ENCODE results near the gene WDPCP. TPM values are rescaled to one million over a fixed set of nuclear protein-coding genes. Genes with fewer than 3 reads are reported as not detected.

The WDPCP gene
- polyA plus RNA-seq, 1 donor from 2014 or later: 8.9 TPM

GRCh38 chr2:63118821-63119220 is 469.5 kb downstream of the WDPCP start:
- H3K79me2 ChIP-seq (replicated peaks; ENCODE audit: insufficient read depth, low read length): no peaks in the 10 kb centered on the region
- no peaks in the 10 kb centered on the region for H3K9me2 ChIP-seq (ENCODE audit: insufficient read depth, low read length)
- H3K36me3 ChIP-seq (ENCODE audit: insufficient read depth, low read length): no peaks in the 10 kb centered on the region
- TF ChIP-seq SMC3 (conservative IDR thresholded peaks at IDR 0.05; ENCODE audit: poor library complexity): no peak
- no peak for TF ChIP-seq CTCF (IDR thresholded peaks at IDR 0.05; ENCODE audit: poor library complexity, severe bottlenecking)
- no peak for TF ChIP-seq TAF1 (IDR thresholded peaks at IDR 0.05; ENCODE audit: low read depth)
- no peak for TF ChIP-seq POLR2AphosphoS5 (IDR thresholded peaks at IDR 0.05)
- TF ChIP-seq EP300 (conservative IDR thresholded peaks at IDR 0.05; ENCODE audit: poor library complexity, severe bottlenecking): no peak
- H2AFZ ChIP-seq (ENCODE audit: low read depth, low read length): no peak overlapping the region
- no peak overlapping the region for H3K9ac ChIP-seq (ENCODE audit: low read length)
- no peak overlapping the region for H3K27ac ChIP-seq (ENCODE audit: low read length)
- no peak overlapping the region for H3K4me2 ChIP-seq (ENCODE audit: low read length)
- H3F3A ChIP-seq (ENCODE audit: insufficient read depth, low read length, poor library complexity, severe bottlenecking): no peaks in the 10 kb centered on the region
- H3K27me3 ChIP-seq (ENCODE audit: insufficient read depth, low read depth, low read length): no peaks in the 10 kb centered on the region
- no peaks in the 10 kb centered on the region for H4K20me1 ChIP-seq (ENCODE audit: insufficient read depth)
- no peaks in the 10 kb centered on the region for H3K9me3 ChIP-seq (ENCODE audit: low read length)
- H3K4me3 ChIP-seq (ENCODE audit: low read length): no peak overlapping the region

GRCh38 chr2:63104482-63104881 is 483.8 kb downstream of the WDPCP start:
- H3K9ac ChIP-seq (ENCODE audit: low read length): no peak overlapping the region

More at GRCh38 chr2:63104482-63104881, 483.8 kb downstream of the WDPCP start:
- no peak overlapping the region for H3K27ac ChIP-seq (ENCODE audit: low read length)
- H3K4me3 ChIP-seq (ENCODE audit: low read length): no peak overlapping the region
- no peak overlapping the region for H2AFZ ChIP-seq (ENCODE audit: low read depth, low read length)
- no peaks in the 10 kb centered on the region for H3K79me2 ChIP-seq (replicated peaks; ENCODE audit: insufficient read depth, low read length)
- no peaks in the 10 kb centered on the region for H3K9me2 ChIP-seq (ENCODE audit: insufficient read depth, low read length)
- no peaks in the 10 kb centered on the region for H3K36me3 ChIP-seq (ENCODE audit: insufficient read depth, low read length)
- H3K27me3 ChIP-seq (ENCODE audit: insufficient read depth, low read depth, low read length): no peaks in the 10 kb centered on the region
- TF ChIP-seq TAF1 (IDR thresholded peaks at IDR 0.05; ENCODE audit: low read depth) (no peak), SMC3 (conservative IDR thresholded peaks at IDR 0.05; ENCODE audit: poor library complexity) (no peak), EZH2 (IDR thresholded peaks at IDR 0.05; ENCODE audit: borderline replicate concordance, insufficient read depth, low read length, poor library complexity, severe bottlenecking) (no peak), CTCF (IDR thresholded peaks at IDR 0.05; ENCODE audit: poor library complexity, severe bottlenecking) (no peak), MXI1 (conservative IDR thresholded peaks at IDR 0.05; ENCODE audit: poor library complexity, severe bottlenecking) (no peak), EP300 (conservative IDR thresholded peaks at IDR 0.05; ENCODE audit: poor library complexity, severe bottlenecking) (no peak), REST (IDR thresholded peaks at IDR 0.05; ENCODE audit: borderline replicate concordance) (no peak), RAD21 (conservative IDR thresholded peaks at IDR 0.05) (no peak), POLR2AphosphoS5 (IDR thresholded peaks at IDR 0.05) (no peak)
- H4K20me1 ChIP-seq (ENCODE audit: insufficient read depth): no peaks in the 10 kb centered on the region
- H3F3A ChIP-seq (ENCODE audit: insufficient read depth, low read length, poor library complexity, severe bottlenecking): no peaks in the 10 kb centered on the region
- peaks cover 7% of the 10 kb centered on the region for H3K9me3 ChIP-seq (ENCODE audit: low read length)
- H3K4me2 ChIP-seq (ENCODE audit: low read length): no peak overlapping the region

All from neural cell (in vitro differentiated cells).